SK-N-SH (cell line): ENCODE data around the gene SMAD2. TPM values are rescaled to one million over a fixed set of nuclear protein-coding genes. Genes with fewer than 3 reads are reported as not detected.

ENCODE experiments used
- CTCF ChIA-PET: fragments of 300-600, 350-600 bp; formaldehyde crosslinking; extraction: SDS; loops from one replicate; lab custom pipeline; 2021; lab: Yijun Ruan, JAX
- POLR2A ChIA-PET: fragments of 350-600 bp; sonication (Branson Sonifier 250); formaldehyde crosslinking; extraction: SDS; loops from one replicate; lab custom pipeline; 2020; ENCODE audit warnings: antibody characterized with exemption, inconsistent platforms; lab: Yijun Ruan, JAX
- DNase-seq: peaks from one replicate; pipeline ENCODE4 v3.0.0; 2012
- H2AFZ ChIP-seq: fragments of 200-600 bp; sonication (generic); 2 replicates; pipeline ENCODE4 v1.8.1; 2016; ENCODE audit warnings: antibody characterized with exemption, mild to moderate bottlenecking, low read depth
- H3F3A ChIP-seq: fragments of 200-600 bp; sonication (generic); replicated peaks from 2 replicates; pipeline ENCODE3; 2016; ENCODE audit warnings: antibody characterized with exemption, mild to moderate bottlenecking; ENCODE audit not compliant: insufficient read depth
- H3K27ac ChIP-seq, 2 experiments: fragments of 200-500 bp in 1 of 2; fragments of 200-600 bp in 1 of 2; sonication (Bioruptor generic) in 1 of 2; sonication (generic), shearing (Covaris generic) in 1 of 2; 2 replicates each; pipeline versions ENCODE4 v1.5.1 to v1.6.1; 2014 to 2016; ENCODE audit warnings: low read depth in 2 of 2, inconsistent platforms in 1 of 2, low read length in 1 of 2, mild to moderate bottlenecking in 1 of 2, mixed read lengths in 1 of 2
- H3K27me3 ChIP-seq: fragments of 200-600 bp; sonication (generic), shearing (Covaris generic); 2 replicates; pipeline ENCODE4 v1.6.1; 2016; ENCODE audit warnings: mixed run types; ENCODE audit not compliant: insufficient read depth
- H3K36me3 ChIP-seq, 2 experiments: fragments of 200-500 bp in 1 of 2; fragments of 200-600 bp in 1 of 2; sonication (Bioruptor generic) in 1 of 2; sonication (generic) in 1 of 2; replicated peaks in 1 of 2; 2 replicates each; pipeline versions ENCODE3 to v1.5.1; 2014 to 2016; ENCODE audit warnings: low read length in 1 of 2, mild to moderate bottlenecking in 1 of 2; ENCODE audit not compliant: insufficient read depth in 2 of 2, control insufficient read depth in 1 of 2
- H3K4me1 ChIP-seq, 2 experiments: fragments of 200-500 bp in 1 of 2; fragments of 200-600 bp in 1 of 2; sonication (Bioruptor generic) in 1 of 2; sonication (generic), shearing (Covaris generic) in 1 of 2; 2 replicates each; pipeline versions ENCODE4 v1.5.1 to v1.6.1; 2014 to 2016; ENCODE audit warnings: low read depth in 1 of 2, low read length in 1 of 2, mixed run types in 1 of 2; ENCODE audit not compliant: insufficient read depth in 2 of 2, control insufficient read depth in 1 of 2
- H3K4me2 ChIP-seq: fragments of 200-600 bp; sonication (generic), shearing (Covaris generic); 2 replicates; pipeline ENCODE4 v1.6.1; 2017; ENCODE audit warnings: mixed run types
- H3K4me3 ChIP-seq, 2 experiments: fragments of 200-500 bp in 1 of 2; fragments of 200-600 bp in 1 of 2; sonication (Bioruptor generic) in 1 of 2; sonication (generic), shearing (Covaris generic) in 1 of 2; 2 replicates each; pipeline versions ENCODE4 v1.5.1 to v1.8.1; 2014 to 2016; ENCODE audit warnings: low read depth in 2 of 2, inconsistent platforms in 1 of 2, low read length in 1 of 2, mild to moderate bottlenecking in 1 of 2, mixed read lengths in 1 of 2, moderate library complexity in 1 of 2
- H3K79me2 ChIP-seq: fragments of 200-600 bp; sonication (generic); 2 replicates; pipeline ENCODE4 v1.8.1; 2017; ENCODE audit warnings: mild to moderate bottlenecking; ENCODE audit not compliant: insufficient read depth
- H3K9ac ChIP-seq: fragments of 200-600 bp; sonication (generic); 2 replicates; pipeline ENCODE4 v1.6.1; 2017; ENCODE audit warnings: mixed run types
- H3K9me2 ChIP-seq: fragments of 200-600 bp; sonication (generic); 2 replicates; pipeline ENCODE4 v1.6.1; 2017; ENCODE audit warnings: mixed run types
- H3K9me3 ChIP-seq: fragments of 200-600 bp; sonication (generic); 2 replicates; pipeline ENCODE4 v1.6.1; 2017; ENCODE audit warnings: mixed run types, mild to moderate bottlenecking, moderate library complexity
- H4K20me1 ChIP-seq: fragments of 200-600 bp; sonication (generic); 2 replicates; pipeline ENCODE4 v1.6.1; 2017; ENCODE audit warnings: mild to moderate bottlenecking, mixed run types; ENCODE audit not compliant: insufficient read depth
- ELF1 ChIP-seq: IDR thresholded peaks from 2 replicates; pipeline ENCODE4 v1.4.0; 2012
- EP300 ChIP-seq, 2 experiments: IDR thresholded peaks; 2 replicates each; pipeline versions ENCODE4 v1.4.0 to v1.6.1; 2012; ENCODE audit warnings: borderline replicate concordance in 1 of 2, low read depth in 1 of 2, low read length in 1 of 2
- FOSL2 ChIP-seq: IDR thresholded peaks from 2 replicates; pipeline ENCODE4 v1.4.0; 2012; ENCODE audit warnings: low read depth, mild to moderate bottlenecking, moderate library complexity, borderline replicate concordance
- GATA2 ChIP-seq: sonication (generic); formaldehyde crosslinking; IDR thresholded peaks from 2 replicates; pipeline ENCODE4 v1.5.0; 2020; ENCODE audit warnings: mild to moderate bottlenecking, missing genetic modification reagents
- JUND ChIP-seq: IDR thresholded peaks from 2 replicates; pipeline ENCODE4 v1.4.0; 2012
- NFIC ChIP-seq: IDR thresholded peaks from 2 replicates; pipeline ENCODE4 v1.4.0; 2012; ENCODE audit warnings: borderline replicate concordance
- PBX3 ChIP-seq: IDR thresholded peaks from 2 replicates; pipeline ENCODE4; 2012
- RAD21 ChIP-seq: IDR thresholded peaks from 2 replicates; pipeline ENCODE4 v1.6.1; 2012; ENCODE audit warnings: mild to moderate bottlenecking, low read length
- RFX5 ChIP-seq: IDR thresholded peaks from 2 replicates; pipeline ENCODE4 v1.6.1; 2012; ENCODE audit warnings: mild to moderate bottlenecking, improper control_type of control experiment, low read length
- RXRA ChIP-seq: IDR thresholded peaks from 2 replicates; pipeline ENCODE4 v1.4.0; 2012; ENCODE audit warnings: low read depth, mild to moderate bottlenecking, borderline replicate concordance
- TAF1 ChIP-seq: IDR thresholded peaks from 2 replicates; pipeline ENCODE4 v1.6.1; 2012; ENCODE audit warnings: low read depth, mild to moderate bottlenecking, low read length, moderate library complexity, borderline replicate concordance
- TCF12 ChIP-seq: IDR thresholded peaks from 2 replicates; pipeline ENCODE4 v1.4.0; 2012
- TEAD4 ChIP-seq: IDR thresholded peaks from 2 replicates; pipeline ENCODE4 v1.4.0; 2012; ENCODE audit warnings: mild to moderate bottlenecking, borderline replicate concordance; ENCODE audit not compliant: insufficient read depth
- YY1 ChIP-seq: IDR thresholded peaks from 2 replicates; pipeline ENCODE4 v1.4.0; 2012; ENCODE audit warnings: low read depth, mild to moderate bottlenecking
- WGBS: methylation state at CpG from one replicate; pipeline ENCODE4 v1.1.6; 2017; ENCODE audit warnings: low lambda C conversion rate; 5-methylcytosine and 5-hydroxymethylcytosine counted together
- polyA plus RNA-seq, 3 experiments: library from polyadenylated mRNA; depleted of rRNA; stranded (reverse); fragments of >200 nt; gene quantifications; 2 replicates each; pipeline ENCODE4 v1.2.3, GENCODE V29; 2012

SMAD2 gene
- polyA plus RNA-seq, 1 of the 3 experiments (the other 2 are of a cell fraction), result 36.3 TPM

GRCh38 chr18:47932603-47933002, 2.1 kb upstream of the SMAD2 start:
- Histone ChIP-seq H3K79me2 (peaks cover 26% of the 10 kb centered on the region), H3K9ac (no peak overlapping the region), H3K4me1 (peaks cover 4 to 13% of the 10 kb centered on the region in 2 experiments; a peak in 2 of 4 replicates), H3K27me3 (no peaks in the 10 kb centered on the region), H3K4me2 (no peak overlapping the region), H2AFZ (no peak overlapping the region), H3K9me3 (no peaks in the 10 kb centered on the region), H3K27ac (no peak overlapping the region), H3F3A (peaks cover 3% of the 10 kb centered on the region), H3K36me3 (no peaks in the 10 kb centered on the region), H3K4me3 (no peak overlapping the region), H3K9me2 (no peaks in the 10 kb centered on the region), H4K20me1 (peaks cover 15% of the 10 kb centered on the region)
- no peak for DNase-seq
- TF ChIP-seq JUND, result no peak
- TF ChIP-seq RAD21, result peak; percentile 7; the same call in 1 of the 2 replicates
- no peak for TF ChIP-seq TCF12
- TF ChIP-seq GATA2 (CRISPR knock-in tag), result no peak
- TF ChIP-seq TEAD4, result no peak
- 95% methylated on average over 4 of the region's 4 CpGs for WGBS
- ChIA-PET POLR2A (no interaction called here), CTCF (interaction anchor here (0.6 to 1.1 kb wide), 2 partner anchors 14 to 40 kb away, joined by 3 read pairs; no protein-coding TSS in a partner anchor)

- Histone ChIP-seq H3K4me3 (no peak overlapping the region), H3K27ac (peak overlapping the region in 1 of 2 experiments; percentile 97; a peak in 2 of 4 replicates), H3K27me3 (no peaks in the 10 kb centered on the region), H3F3A (peaks cover 3% of the 10 kb centered on the region), H3K9me3 (no peaks in the 10 kb centered on the region), H3K9ac (no peak overlapping the region), H3K36me3 (no peaks in the 10 kb centered on the region), H3K4me1 (peaks cover 4 to 15% of the 10 kb centered on the region in 2 experiments; a peak in 2 of 4 replicates), H3K4me2 (no peak overlapping the region)
- CTCF ChIA-PET, result interaction anchor here (0.6 to 1.1 kb wide), 2 partner anchors 14 to 40 kb away, joined by 3 read pairs; no protein-coding TSS in a partner anchor
- 93% methylated on average over 10 of the region's 10 CpGs for WGBS
- DNase-seq, result no peak
- no peak for TF ChIP-seq RFX5
- TF ChIP-seq YY1, result no peak
- TF ChIP-seq RXRA, result no peak
- no peak for TF ChIP-seq EP300 (IDR thresholded peaks at IDR 0.05; ENCODE audit: borderline replicate concordance in 1 of 2, low read depth in 1 of 2, low read length in 1 of 2)
- TF ChIP-seq PBX3, result no peak
- no peak for TF ChIP-seq TCF12
- no peak for TF ChIP-seq TAF1
- TF ChIP-seq NFIC, result no peak
- no peak for TF ChIP-seq FOSL2
- no peak for TF ChIP-seq ELF1
- TF ChIP-seq, all 33 proteins: peak for 0
- POLR2A ChIA-PET, result no interaction called here
- Histone ChIP-seq H3K9me2 (no peaks in the 10 kb centered on the region), H3K79me2 (peaks cover 31% of the 10 kb centered on the region), H4K20me1 (peaks cover 19% of the 10 kb centered on the region), H2AFZ (no peak overlapping the region)
Measured at GRCh38 chr18:47932190-47932589, 1.7 kb upstream of the SMAD2 start.
